Chondrocyte (in vitro differentiated cells): ENCODE measurements around the gene FBXL7. TPM values are rescaled to one million over a fixed set of nuclear protein-coding genes. Genes with fewer than 3 reads are reported as not detected.

Experiments
- DNase-seq: peaks from one replicate; pipeline ENCODE4 v3.0.0; 2021; ENCODE audit warnings: mixed read lengths, low spot score
- H3K27ac Mint-ChIP-seq: one replicate; pipeline ENCODE4 v1.8.0; 2021; ENCODE audit warnings: mild to moderate bottlenecking, moderate library complexity, mixed read lengths; ENCODE audit not compliant: unreplicated experiment
- H3K27me3 Mint-ChIP-seq: 2 replicates; pipeline ENCODE4 v1.8.0; 2021; ENCODE audit warnings: low read depth, mixed read lengths
- H3K36me3 Mint-ChIP-seq: 2 replicates; pipeline ENCODE4 v1.8.0; 2021; ENCODE audit warnings: low read depth, mixed read lengths
- H3K4me1 Mint-ChIP-seq: 2 replicates; pipeline ENCODE4 v1.8.0; 2021; ENCODE audit warnings: low read depth, mild to moderate bottlenecking, mixed read lengths
- H3K4me3 Mint-ChIP-seq: one replicate; pipeline ENCODE4 v1.8.0; 2021; ENCODE audit warnings: mild to moderate bottlenecking, moderate library complexity, mixed read lengths; ENCODE audit not compliant: unreplicated experiment
- H3K9me3 Mint-ChIP-seq: 2 replicates; pipeline ENCODE4 v1.8.0; 2021; ENCODE audit warnings: low read depth, mixed read lengths
- total RNA-seq: library from RNA; stranded (reverse); gene quantifications from 3 replicates; pipeline ENCODE4 v1.2.1, GENCODE V29; 2021
- TF ChIP-seq, protein P1 (sequence below): fragments of 200-600 bp; sonication (generic); IDR thresholded peaks from 2 replicates; pipeline ENCODE4 v1.5.0; 2021; ENCODE audit warnings: antibody characterized with exemption, mild to moderate bottlenecking, moderate library complexity

FBXL7 gene
- total RNA-seq, 1 donor from 2014 or later, result 32.6 TPM

DNA sequence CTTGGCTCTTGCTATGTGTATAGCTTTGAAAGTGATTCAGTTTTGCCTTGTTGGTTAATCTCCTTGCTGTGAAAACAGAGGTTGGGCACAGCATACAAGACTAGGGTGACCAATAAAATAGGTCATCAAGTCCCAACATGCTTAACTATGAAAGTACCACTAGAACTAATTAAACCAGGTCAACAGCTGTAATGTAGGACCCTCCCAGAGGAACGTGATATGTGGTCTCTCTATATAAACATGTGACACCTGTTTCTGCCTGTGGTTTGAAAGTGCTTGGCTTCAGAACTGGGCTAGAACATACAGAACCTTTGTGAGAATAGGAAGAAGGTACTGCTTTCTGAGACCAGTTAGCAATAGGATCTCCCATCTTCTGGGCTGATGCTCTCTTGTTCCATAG lies 297.1 kb downstream of the FBXL7 start:
- H3K4me1 Mint-ChIP-seq, result peaks cover 26% of the 10 kb centered on the region
- no peak for DNase-seq
- H3K9me3 Mint-ChIP-seq, result no peaks in the 10 kb centered on the region
- no peak overlapping the region for H3K27ac Mint-ChIP-seq
- TF ChIP-seq, protein P1, sequence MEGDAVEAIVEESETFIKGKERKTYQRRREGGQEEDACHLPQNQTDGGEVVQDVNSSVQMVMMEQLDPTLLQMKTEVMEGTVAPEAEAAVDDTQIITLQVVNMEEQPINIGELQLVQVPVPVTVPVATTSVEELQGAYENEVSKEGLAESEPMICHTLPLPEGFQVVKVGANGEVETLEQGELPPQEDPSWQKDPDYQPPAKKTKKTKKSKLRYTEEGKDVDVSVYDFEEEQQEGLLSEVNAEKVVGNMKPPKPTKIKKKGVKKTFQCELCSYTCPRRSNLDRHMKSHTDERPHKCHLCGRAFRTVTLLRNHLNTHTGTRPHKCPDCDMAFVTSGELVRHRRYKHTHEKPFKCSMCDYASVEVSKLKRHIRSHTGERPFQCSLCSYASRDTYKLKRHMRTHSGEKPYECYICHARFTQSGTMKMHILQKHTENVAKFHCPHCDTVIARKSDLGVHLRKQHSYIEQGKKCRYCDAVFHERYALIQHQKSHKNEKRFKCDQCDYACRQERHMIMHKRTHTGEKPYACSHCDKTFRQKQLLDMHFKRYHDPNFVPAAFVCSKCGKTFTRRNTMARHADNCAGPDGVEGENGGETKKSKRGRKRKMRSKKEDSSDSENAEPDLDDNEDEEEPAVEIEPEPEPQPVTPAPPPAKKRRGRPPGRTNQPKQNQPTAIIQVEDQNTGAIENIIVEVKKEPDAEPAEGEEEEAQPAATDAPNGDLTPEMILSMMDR, result no peak
- H3K36me3 Mint-ChIP-seq, result no peaks in the 10 kb centered on the region
- no peak overlapping the region for H3K4me3 Mint-ChIP-seq
- no peaks in the 10 kb centered on the region for H3K27me3 Mint-ChIP-seq

DNA sequence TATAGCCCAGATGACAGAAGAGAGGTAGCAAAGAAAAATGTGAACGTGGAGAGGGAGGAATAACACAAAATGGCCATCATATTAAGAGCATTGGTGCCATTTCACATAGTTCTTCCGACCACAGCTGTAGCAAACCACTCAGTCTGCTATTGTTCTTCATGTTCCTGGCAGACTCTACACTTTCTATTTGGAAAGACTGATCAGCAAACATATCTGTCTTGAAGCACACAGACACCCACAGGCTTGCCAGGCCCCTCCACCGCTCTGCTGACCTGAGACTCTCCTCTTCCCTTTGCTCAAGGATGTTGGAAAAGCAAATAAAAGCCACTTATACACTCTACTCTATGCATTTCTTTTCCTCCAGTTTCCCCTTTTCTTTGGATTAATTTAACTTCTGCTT lies 298.0 kb downstream of the FBXL7 start:
- H3K4me3 Mint-ChIP-seq, result no peak overlapping the region
- DNase-seq, result no peak
- no peak overlapping the region for H3K27ac Mint-ChIP-seq
- H3K36me3 Mint-ChIP-seq, result no peaks in the 10 kb centered on the region
- peaks cover 1% of the 10 kb centered on the region for H3K9me3 Mint-ChIP-seq
- peaks cover 21% of the 10 kb centered on the region for H3K4me1 Mint-ChIP-seq
- TF ChIP-seq, protein P1, result no peak
- H3K27me3 Mint-ChIP-seq, result no peaks in the 10 kb centered on the region

DNA sequence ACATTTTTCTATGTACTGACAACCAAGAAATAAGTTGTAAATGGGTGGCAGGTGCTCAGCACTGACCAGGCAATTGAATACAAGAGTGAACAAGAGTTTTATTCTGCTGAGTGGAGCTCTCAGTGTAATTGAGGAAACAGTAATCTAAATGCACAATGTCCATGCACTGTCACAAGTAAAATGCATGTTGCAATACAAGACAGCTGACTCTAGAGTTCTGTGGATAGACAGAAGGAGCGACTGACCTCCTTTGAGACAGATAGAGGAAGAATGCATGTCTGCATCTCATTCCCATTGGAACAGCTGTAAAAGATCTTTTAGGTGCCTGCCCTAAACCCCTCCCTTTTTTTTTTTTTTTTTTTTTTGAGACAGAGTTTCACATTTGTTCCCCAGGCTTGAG lies 299.0 kb downstream of the FBXL7 start:
- H3K4me3 Mint-ChIP-seq, result no peak overlapping the region
- H3K36me3 Mint-ChIP-seq, result no peaks in the 10 kb centered on the region
- no peak overlapping the region for H3K27ac Mint-ChIP-seq
- DNase-seq, result no peak
- no peaks in the 10 kb centered on the region for H3K27me3 Mint-ChIP-seq
- TF ChIP-seq, protein P1, result no peak
- H3K9me3 Mint-ChIP-seq, result peaks cover 3% of the 10 kb centered on the region
- peaks cover 18% of the 10 kb centered on the region for H3K4me1 Mint-ChIP-seq

GRCh38 chr5:15799612-15800011 lies 299.6 kb downstream of the FBXL7 start:
- DNase-seq, result no peak
- Mint-ChIP-seq H3K27me3 (no peaks in the 10 kb centered on the region), H3K27ac (no peak overlapping the region), H3K36me3 (no peaks in the 10 kb centered on the region), H3K9me3 (peaks cover 3% of the 10 kb centered on the region), H3K4me3 (no peak overlapping the region), H3K4me1 (peaks cover 12% of the 10 kb centered on the region)
- TF ChIP-seq, protein P1, result no peak

- Mint-ChIP-seq H3K27me3 (no peaks in the 10 kb centered on the region), H3K27ac (no peak overlapping the region), H3K4me3 (no peak overlapping the region), H3K9me3 (peaks cover 7% of the 10 kb centered on the region), H3K4me1 (peaks cover 16% of the 10 kb centered on the region), H3K36me3 (no peaks in the 10 kb centered on the region)
- DNase-seq, result no peak
- TF ChIP-seq, protein P1, result no peak
These were observed 303.3 kb downstream of the FBXL7 start for GRCh38 chr5:15803280-15803679.
